GM18498 (cell line): ENCODE results near the gene FKBP8.

ENCODE experiments used
- ATAC-seq: cut with Tn5 transposase; IDR thresholded peaks from one replicate; pipeline ENCODE4 v1.9.1; 2021; ENCODE audit warnings: mild to moderate bottlenecking, moderate library complexity; ENCODE audit not compliant: unreplicated experiment

FKBP8 gene

GRCh38 chr19:18487576-18488402, 55.6 kb downstream of the FKBP8 start:
- no peak for ATAC-seq

DNA sequence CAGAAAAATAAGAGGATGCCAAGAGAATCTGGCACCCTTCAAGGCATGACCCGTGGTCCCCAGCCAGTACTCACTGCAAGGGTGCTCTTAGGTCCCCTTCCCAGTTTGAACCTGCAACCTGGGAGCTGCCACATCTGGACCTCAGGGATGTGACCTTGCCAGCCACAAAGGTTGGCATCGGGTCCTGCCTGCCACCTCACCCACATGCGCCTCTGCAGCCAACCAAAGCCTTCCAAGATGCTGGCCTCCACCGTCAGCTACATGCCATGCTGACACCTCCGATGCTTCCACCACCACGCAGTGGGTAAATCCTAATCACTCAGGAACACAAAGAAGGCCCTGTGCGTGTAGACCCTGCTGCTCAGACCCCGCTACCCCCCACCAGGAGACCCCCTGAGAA, 56.6 kb downstream of the FKBP8 start:
- ATAC-seq, result no peak

- no peak for ATAC-seq
Measured at GRCh38 chr19:18484992-18485391, 58.4 kb downstream of the FKBP8 start.

GRCh38 chr19:18483119-18483890, 60.1 kb downstream of the FKBP8 start:
- no peak for ATAC-seq
